Measurements from ENCODE around the gene COL15A1. TPM values are rescaled to one million over a fixed set of nuclear protein-coding genes. Genes with fewer than 3 reads are reported as not detected.

Gene COL15A1
- total RNA-seq, 1 experiment from 2014 or later: not detected

DNA sequence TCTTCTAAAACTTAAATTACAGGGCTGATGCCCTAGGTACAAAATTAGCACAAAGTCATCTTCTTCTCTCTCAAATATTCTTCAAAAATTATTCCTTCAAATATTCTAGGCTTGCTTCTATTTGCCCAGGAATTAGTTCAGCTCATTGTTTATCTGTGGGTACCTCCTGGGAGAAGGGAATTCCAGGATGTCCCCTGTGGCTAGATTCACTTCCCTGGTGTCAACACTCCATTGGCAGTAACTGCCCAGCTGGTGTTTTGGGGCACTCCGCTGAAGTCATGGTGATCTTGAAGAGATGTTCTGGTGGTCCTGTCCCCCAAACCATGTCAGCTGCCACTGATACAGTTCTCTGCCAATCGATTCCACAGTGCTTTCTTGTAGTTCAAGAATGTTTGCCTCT lies 135.0 kb downstream of the COL15A1 start:
- no peak overlapping the region for H2BK15ac ChIP-seq (ENCODE audit: low read depth, low read length)
- no peaks in the 10 kb centered on the region; a peak in 1 of 7 replicates for H3K36me3 Mint-ChIP-seq (ENCODE audit: insufficient read depth in 1 of 3, low read depth in 3 of 3)
- no peak for DNase-seq

More for the DNA sequence above, 135.0 kb downstream of the COL15A1 start:
- H3K27me3 ChIP-seq (ENCODE audit: insufficient read depth, low read length): no peaks in the 10 kb centered on the region
- H3K18ac ChIP-seq (ENCODE audit: insufficient read length, low read depth, low read length): no peak overlapping the region
- H3T11ph ChIP-seq (ENCODE audit: low read length): no peak overlapping the region
- TF ChIP-seq, protein P1, sequence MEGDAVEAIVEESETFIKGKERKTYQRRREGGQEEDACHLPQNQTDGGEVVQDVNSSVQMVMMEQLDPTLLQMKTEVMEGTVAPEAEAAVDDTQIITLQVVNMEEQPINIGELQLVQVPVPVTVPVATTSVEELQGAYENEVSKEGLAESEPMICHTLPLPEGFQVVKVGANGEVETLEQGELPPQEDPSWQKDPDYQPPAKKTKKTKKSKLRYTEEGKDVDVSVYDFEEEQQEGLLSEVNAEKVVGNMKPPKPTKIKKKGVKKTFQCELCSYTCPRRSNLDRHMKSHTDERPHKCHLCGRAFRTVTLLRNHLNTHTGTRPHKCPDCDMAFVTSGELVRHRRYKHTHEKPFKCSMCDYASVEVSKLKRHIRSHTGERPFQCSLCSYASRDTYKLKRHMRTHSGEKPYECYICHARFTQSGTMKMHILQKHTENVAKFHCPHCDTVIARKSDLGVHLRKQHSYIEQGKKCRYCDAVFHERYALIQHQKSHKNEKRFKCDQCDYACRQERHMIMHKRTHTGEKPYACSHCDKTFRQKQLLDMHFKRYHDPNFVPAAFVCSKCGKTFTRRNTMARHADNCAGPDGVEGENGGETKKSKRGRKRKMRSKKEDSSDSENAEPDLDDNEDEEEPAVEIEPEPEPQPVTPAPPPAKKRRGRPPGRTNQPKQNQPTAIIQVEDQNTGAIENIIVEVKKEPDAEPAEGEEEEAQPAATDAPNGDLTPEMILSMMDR (conservative IDR thresholded peaks at IDR 0.05): no peak
- no peak overlapping the region for H3K56ac ChIP-seq (ENCODE audit: insufficient read length, low read depth, low read length)
- no peak overlapping the region for H4K8ac ChIP-seq (replicated peaks; ENCODE audit: insufficient read length, low read depth, low read length)
- Mint-ChIP-seq H3K27ac (no peak overlapping the region; a peak in 1 of 7 replicates), H3K4me3 (no peak overlapping the region), H3K4me1 (peaks cover 7 to 10% of the 10 kb centered on the region in 2 experiments), H3K27me3 (ENCODE audit: low read depth) (no peaks in the 10 kb centered on the region; the same call in 1 of the 2 replicates), H3K9me3 (peaks cover 5% of the 10 kb centered on the region in 2 experiments; a peak in 3 of 5 replicates)
- no peaks in the 10 kb centered on the region for H3K79me2 ChIP-seq (ENCODE audit: insufficient read depth, low read length)
- no CpG with 5 or more reads among the region's 2 CpGs for WGBS (ENCODE audit: extremely low coverage, insufficient read length, low lambda C conversion rate)
- H2BK5ac ChIP-seq (ENCODE audit: insufficient read length, low read length): no peak overlapping the region
- H3K14ac ChIP-seq (ENCODE audit: insufficient read depth, low read length): no peak overlapping the region
- H4K91ac ChIP-seq (ENCODE audit: insufficient read length, low read depth, low read length): no peak overlapping the region
- H2BK12ac ChIP-seq (ENCODE audit: insufficient read length, low read depth, low read length): no peak overlapping the region
- H3K4me2 ChIP-seq (ENCODE audit: insufficient read depth, insufficient read length, low read length): no peak overlapping the region
- no peak overlapping the region for H4K5ac ChIP-seq (ENCODE audit: insufficient read length, low read depth, low read length)
- no peak overlapping the region for H3K27ac ChIP-seq (ENCODE audit: insufficient read length, low read depth, low read length)
- H4K20me1 ChIP-seq (ENCODE audit: control insufficient read depth, insufficient read depth, insufficient read length): no peaks in the 10 kb centered on the region
- H3K23me2 ChIP-seq (ENCODE audit: insufficient read length, low read depth, low read length, poor library complexity, severe bottlenecking): no peaks in the 10 kb centered on the region
- H2AK5ac ChIP-seq (ENCODE audit: insufficient read length, low read length): no peak overlapping the region
- no peaks in the 10 kb centered on the region for H3K9me3 ChIP-seq (ENCODE audit: control insufficient read depth, low read depth, low read length)
- no peak overlapping the region for H3K23ac ChIP-seq (ENCODE audit: insufficient read length, low read depth, low read length)
- no peak overlapping the region for H3K9ac ChIP-seq (ENCODE audit: extremely low read depth, insufficient read length, low read length)
- H2BK120ac ChIP-seq (ENCODE audit: low read depth, low read length, poor library complexity, severe bottlenecking): no peak overlapping the region
- no peak overlapping the region for H2BK20ac ChIP-seq (ENCODE audit: low read depth, low read length, poor library complexity, severe bottlenecking)
- no peak overlapping the region for H3K4ac ChIP-seq (ENCODE audit: low read depth, low read length)
- H3K79me1 ChIP-seq (ENCODE audit: insufficient read depth, low read depth, low read length, poor library complexity, severe bottlenecking): no peaks in the 10 kb centered on the region
- peaks cover 3% of the 10 kb centered on the region; the same call in 1 of the 2 replicates for H3K4me1 ChIP-seq (ENCODE audit: insufficient read depth, low read length)
- peak overlapping the region; percentile 23 for H2AFZ ChIP-seq (ENCODE audit: low read length)
